22Rv1 (cell line): Measurements from ENCODE around the gene NKD1.

ENCODE experiments used
- CTCF ChIP-seq: fragments of 450-650 bp; IDR thresholded peaks from 2 replicates; pipeline ENCODE4 v1.5.1; 2017; ENCODE audit warnings: mild to moderate bottlenecking
- ZFX ChIP-seq: fragments of 450-650 bp; IDR thresholded peaks from 2 replicates; pipeline ENCODE4 v1.6.1; 2017; ENCODE audit warnings: antibody characterized with exemption, borderline replicate concordance

GRCh38 chr16:50596762-50597450, 48.7 kb downstream of the NKD1 start:
- TF ChIP-seq CTCF (no peak), ZFX (no peak)
